SW 1271 (cell line): ENCODE results near the gene KDM5B.

ENCODE experiments used
- DNase-seq, 2 experiments: peaks; one replicate each; lab custom pipeline; 2025; lab: John Stamatoyannopoulos, UW

Gene KDM5B

GRCh38 chr1:202711949-202712635, 96.1 kb downstream of the KDM5B start:
- DNase-seq, result no peak

- no peak for DNase-seq
Observed at GRCh38 chr1:202710070-202711045, 97.9 kb downstream of the KDM5B start, which contains the start of gene SYT2. TSS of gene SYT2 (minus strand) at chr1:202710454. CDS start at chr1:202605772, 104,682 bp downstream.

- no peak for DNase-seq
Observed at GRCh38 chr1:202709276-202710041, 98.8 kb downstream of the KDM5B start.

GRCh38 chr1:202708456-202709275, 99.6 kb downstream of the KDM5B start:
- DNase-seq, result no peak

GRCh38 chr1:202706851-202707250, 101.4 kb downstream of the KDM5B start:
- DNase-seq, result no peak

GRCh38 chr1:202704601-202705000, 103.6 kb downstream of the KDM5B start:
- no peak for DNase-seq

GRCh38 chr1:202703191-202703590, 105.0 kb downstream of the KDM5B start:
- DNase-seq, result no peak

- DNase-seq, result no peak
Observed at GRCh38 chr1:202702088-202702487, 106.1 kb downstream of the KDM5B start.

GRCh38 chr1:202701200-202701599, 107.0 kb downstream of the KDM5B start:
- DNase-seq, result no peak

GRCh38 chr1:202700061-202700460, 108.2 kb downstream of the KDM5B start:
- no peak for DNase-seq

- DNase-seq, result no peak
Observed at GRCh38 chr1:202698276-202698675, 109.9 kb downstream of the KDM5B start.

- DNase-seq, result no peak
Observed at GRCh38 chr1:202697038-202697437, 111.2 kb downstream of the KDM5B start.

GRCh38 chr1:202694314-202694713, 113.9 kb downstream of the KDM5B start:
- no peak for DNase-seq

GRCh38 chr1:202692959-202693555, 115.2 kb downstream of the KDM5B start:
- no peak for DNase-seq

GRCh38 chr1:202691816-202692215, 116.4 kb downstream of the KDM5B start:
- no peak for DNase-seq

- DNase-seq, result no peak
Observed at GRCh38 chr1:202689493-202690342, 118.5 kb downstream of the KDM5B start.

- no peak for DNase-seq
Observed at GRCh38 chr1:202689082-202689481, 119.1 kb downstream of the KDM5B start.

GRCh38 chr1:202688401-202688800, 119.8 kb downstream of the KDM5B start:
- DNase-seq, result no peak

- no peak for DNase-seq
Observed at GRCh38 chr1:202687798-202688197, 120.4 kb downstream of the KDM5B start.

GRCh38 chr1:202687370-202687769, 120.9 kb downstream of the KDM5B start:
- DNase-seq, result no peak
